ENCODE data around the gene CACNB1.
"Not testable (repeated sequence)": the region's sequence is repeated elsewhere in the genome, so short reads cannot be mapped to it uniquely, and the experiment has no call there.

CACNB1 gene

GRCh38 chr17:39173526-39174274 lies 23.8 kb downstream of the CACNB1 start:
- H3K36me3 ChIP-seq (ENCODE audit: control insufficient read depth in 2 of 2, insufficient read depth in 2 of 2, low read length in 2 of 2), result peaks cover 0 to 8% of the 10 kb centered on the region in 2 donors
- H3K4me1 ChIP-seq (ENCODE audit: control insufficient read depth, insufficient read depth, low read length), result peaks cover 11% of the 10 kb centered on the region
- H3K9me3 ChIP-seq (ENCODE audit: control insufficient read depth in 2 of 2, low read length in 2 of 2), result no peaks in the 10 kb centered on the region
- peaks cover 0 to 5% of the 10 kb centered on the region in 2 donors for H3K27me3 ChIP-seq (ENCODE audit: control insufficient read depth in 1 of 2, insufficient read depth in 2 of 2, low read length in 2 of 2)
- no peak overlapping the region for H3K4me3 ChIP-seq (ENCODE audit: low read length in 2 of 2)
- H3K9ac ChIP-seq (ENCODE audit: low read length in 2 of 2), result no peak overlapping the region
- H3K27ac ChIP-seq (ENCODE audit: low read length), result no peak overlapping the region

- Histone ChIP-seq H3K36me3 (ENCODE audit: control insufficient read depth in 2 of 2, insufficient read depth in 2 of 2, low read length in 2 of 2) (peaks cover 0 to 8% of the 10 kb centered on the region in 2 donors), H3K27me3 (ENCODE audit: control insufficient read depth in 1 of 2, insufficient read depth in 2 of 2, low read length in 2 of 2) (peaks cover 0 to 5% of the 10 kb centered on the region in 2 donors), H3K4me1 (ENCODE audit: control insufficient read depth, insufficient read depth, low read length) (peaks cover 11% of the 10 kb centered on the region), H3K9ac (ENCODE audit: low read length in 2 of 2) (no peak overlapping the region), H3K4me3 (ENCODE audit: low read length in 2 of 2) (no peak overlapping the region), H3K9me3 (ENCODE audit: control insufficient read depth in 2 of 2, low read length in 2 of 2) (no peaks in the 10 kb centered on the region), H3K27ac (ENCODE audit: low read length) (no peak overlapping the region)
Measured at GRCh38 chr17:39173080-39173479, 24.4 kb downstream of the CACNB1 start.

DNA sequence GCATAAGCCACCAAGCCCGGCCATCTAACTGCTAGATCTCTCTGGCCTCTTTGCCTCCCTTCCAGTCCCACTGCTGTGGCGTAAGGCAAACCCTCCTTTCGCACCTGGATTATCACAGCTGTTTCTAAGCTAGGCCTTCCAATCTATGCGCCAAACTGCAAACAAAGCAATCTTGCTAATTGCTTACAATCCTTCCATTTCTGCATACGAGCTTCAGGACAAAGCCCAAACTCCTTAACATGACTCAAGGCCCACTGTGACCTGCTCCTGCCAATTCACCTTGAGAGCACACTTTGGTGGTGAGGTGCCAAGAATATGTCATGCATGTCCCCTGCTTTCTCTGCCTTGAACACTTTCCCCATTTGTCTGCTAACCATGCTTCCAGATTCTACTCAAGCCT lies 25.5 kb downstream of the CACNB1 start:
- H3K4me1 ChIP-seq (ENCODE audit: control insufficient read depth, insufficient read depth, low read length), result peaks cover 11% of the 10 kb centered on the region
- H3K36me3 ChIP-seq (ENCODE audit: control insufficient read depth in 2 of 2, insufficient read depth in 2 of 2, low read length in 2 of 2), result no peaks in the 10 kb centered on the region
- H3K4me3 ChIP-seq (ENCODE audit: low read length in 2 of 2), result no peak overlapping the region
- no peaks in the 10 kb centered on the region for H3K9me3 ChIP-seq (ENCODE audit: control insufficient read depth in 2 of 2, low read length in 2 of 2)
- peaks cover 0 to 5% of the 10 kb centered on the region in 2 donors for H3K27me3 ChIP-seq (ENCODE audit: control insufficient read depth in 1 of 2, insufficient read depth in 2 of 2, low read length in 2 of 2)
- H3K9ac ChIP-seq (ENCODE audit: low read length in 2 of 2), result no peak overlapping the region
- H3K27ac ChIP-seq (ENCODE audit: low read length), result no peak overlapping the region

DNA sequence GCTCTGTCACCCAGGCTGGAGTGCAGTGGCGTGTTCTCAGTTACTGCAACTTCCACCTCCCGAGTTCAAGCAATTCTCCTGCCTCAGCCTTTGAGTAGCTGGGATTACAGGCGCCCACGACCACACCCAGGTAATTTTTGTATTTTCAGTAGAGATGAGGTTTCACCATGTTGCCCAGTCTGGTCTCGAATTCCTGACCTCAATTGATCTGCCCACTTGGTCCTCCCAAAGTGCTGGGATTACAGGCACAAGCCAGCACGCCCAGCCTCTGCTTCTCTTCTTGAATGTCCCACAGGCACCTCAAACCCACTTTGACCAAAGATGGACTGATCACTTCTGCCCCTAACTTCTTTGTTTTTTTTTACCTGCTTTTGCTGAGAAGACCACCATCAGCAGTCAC lies 26.9 kb downstream of the CACNB1 start:
- Histone ChIP-seq H3K4me1 (ENCODE audit: control insufficient read depth, insufficient read depth, low read length) (peaks cover 16% of the 10 kb centered on the region), H3K9me3 (ENCODE audit: control insufficient read depth in 2 of 2, low read length in 2 of 2) (no peaks in the 10 kb centered on the region), H3K27me3 (ENCODE audit: control insufficient read depth in 1 of 2, insufficient read depth in 2 of 2, low read length in 2 of 2) (peaks cover 0 to 5% of the 10 kb centered on the region in 2 donors), H3K9ac (ENCODE audit: low read length in 2 of 2) (no peak overlapping the region), H3K27ac (ENCODE audit: low read length) (no peak overlapping the region), H3K36me3 (ENCODE audit: control insufficient read depth in 2 of 2, insufficient read depth in 2 of 2, low read length in 2 of 2) (no peaks in the 10 kb centered on the region), H3K4me3 (ENCODE audit: low read length in 2 of 2) (no peak overlapping the region)

GRCh38 chr17:39170109-39170508 lies 27.4 kb downstream of the CACNB1 start:
- Histone ChIP-seq H3K4me3 (ENCODE audit: low read length in 2 of 2) (no peak overlapping the region), H3K9me3 (ENCODE audit: control insufficient read depth in 2 of 2, low read length in 2 of 2) (no peaks in the 10 kb centered on the region), H3K4me1 (ENCODE audit: control insufficient read depth, insufficient read depth, low read length) (peaks cover 18% of the 10 kb centered on the region), H3K36me3 (ENCODE audit: control insufficient read depth in 2 of 2, insufficient read depth in 2 of 2, low read length in 2 of 2) (no peaks in the 10 kb centered on the region), H3K9ac (ENCODE audit: low read length in 2 of 2) (no peak overlapping the region), H3K27me3 (ENCODE audit: control insufficient read depth in 1 of 2, insufficient read depth in 2 of 2, low read length in 2 of 2) (peaks cover 0 to 5% of the 10 kb centered on the region in 2 donors), H3K27ac (ENCODE audit: low read length) (no peak overlapping the region)

DNA sequence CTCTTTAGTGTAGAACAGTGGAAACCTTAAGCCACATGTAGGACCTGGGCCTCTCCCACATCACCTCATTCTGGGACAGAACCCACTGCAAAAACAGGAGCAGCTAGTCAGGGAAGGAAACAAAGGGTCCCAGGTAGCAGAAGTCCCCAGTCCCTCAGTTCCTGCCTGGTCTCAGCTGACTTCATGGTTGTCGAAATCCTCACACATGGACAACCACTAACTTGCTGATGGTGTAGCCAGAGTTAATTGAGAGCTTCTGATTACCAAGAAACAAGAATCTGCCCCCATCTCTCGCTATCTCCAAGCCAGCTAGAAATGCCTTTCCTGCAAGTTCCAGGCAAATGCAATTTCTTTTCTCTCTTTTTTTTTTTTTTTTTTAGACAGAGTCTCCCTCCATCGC lies 28.0 kb downstream of the CACNB1 start:
- no peaks in the 10 kb centered on the region for H3K9me3 ChIP-seq (ENCODE audit: control insufficient read depth in 2 of 2, low read length in 2 of 2)
- H3K27ac ChIP-seq (ENCODE audit: low read length), result no peak overlapping the region
- peaks cover 18% of the 10 kb centered on the region for H3K4me1 ChIP-seq (ENCODE audit: control insufficient read depth, insufficient read depth, low read length)
- peaks cover 0 to 5% of the 10 kb centered on the region in 2 donors for H3K27me3 ChIP-seq (ENCODE audit: control insufficient read depth in 1 of 2, insufficient read depth in 2 of 2, low read length in 2 of 2)
- H3K4me3 ChIP-seq (ENCODE audit: low read length in 2 of 2), result no peak overlapping the region
- no peaks in the 10 kb centered on the region for H3K36me3 ChIP-seq (ENCODE audit: control insufficient read depth in 2 of 2, insufficient read depth in 2 of 2, low read length in 2 of 2)
- H3K9ac ChIP-seq (ENCODE audit: low read length in 2 of 2), result no peak overlapping the region

DNA sequence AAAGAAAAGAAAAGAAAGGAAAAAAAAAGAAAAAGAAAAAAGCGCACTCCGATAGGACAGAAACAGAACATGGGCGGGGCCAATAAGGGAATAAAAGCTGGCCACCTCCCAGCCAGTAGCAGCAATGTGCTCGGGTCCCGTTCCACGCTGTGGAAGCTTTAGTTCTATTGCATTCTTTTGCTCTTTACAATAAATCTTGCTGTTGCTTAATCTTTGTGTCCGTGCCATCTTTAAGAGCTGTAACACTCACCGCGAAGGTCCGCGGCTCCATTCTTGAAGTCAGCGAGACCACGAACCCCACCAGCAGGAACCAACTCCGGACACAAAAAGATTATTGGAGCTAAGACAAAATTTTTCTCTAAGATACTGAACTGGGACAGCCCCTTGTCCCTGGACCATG lies 28.4 kb downstream of the CACNB1 start:
- Histone ChIP-seq H3K27me3 (ENCODE audit: control insufficient read depth in 1 of 2, insufficient read depth in 2 of 2, low read length in 2 of 2) (peaks cover 0 to 5% of the 10 kb centered on the region in 2 donors), H3K4me1 (ENCODE audit: control insufficient read depth, insufficient read depth, low read length) (peaks cover 18% of the 10 kb centered on the region), H3K36me3 (ENCODE audit: control insufficient read depth in 2 of 2, insufficient read depth in 2 of 2, low read length in 2 of 2) (no peaks in the 10 kb centered on the region), H3K4me3 (ENCODE audit: low read length in 2 of 2) (no peak overlapping the region), H3K9ac (ENCODE audit: low read length in 2 of 2) (no peak overlapping the region), H3K27ac (ENCODE audit: low read length) (no peak overlapping the region), H3K9me3 (ENCODE audit: control insufficient read depth in 2 of 2, low read length in 2 of 2) (no peaks in the 10 kb centered on the region)

- not testable (repeated sequence) for H3K27ac ChIP-seq (ENCODE audit: low read length); H3K27me3 ChIP-seq (ENCODE audit: control insufficient read depth in 1 of 2, insufficient read depth in 2 of 2, low read length in 2 of 2); H3K9ac ChIP-seq (ENCODE audit: low read length in 2 of 2); H3K36me3 ChIP-seq (ENCODE audit: control insufficient read depth in 2 of 2, insufficient read depth in 2 of 2, low read length in 2 of 2); H3K9me3 ChIP-seq (ENCODE audit: control insufficient read depth in 2 of 2, low read length in 2 of 2); H3K4me3 ChIP-seq (ENCODE audit: low read length in 2 of 2)
- peaks cover 18% of the 10 kb centered on the region for H3K4me1 ChIP-seq (ENCODE audit: control insufficient read depth, insufficient read depth, low read length)
Measured at GRCh38 chr17:39168503-39168902, 29.0 kb downstream of the CACNB1 start.

- Histone ChIP-seq H3K27ac (ENCODE audit: low read length) (no peak overlapping the region), H3K4me3 (ENCODE audit: low read length in 2 of 2) (no peak overlapping the region), H3K4me1 (ENCODE audit: control insufficient read depth, insufficient read depth, low read length) (peaks cover 18% of the 10 kb centered on the region), H3K36me3 (ENCODE audit: control insufficient read depth in 2 of 2, insufficient read depth in 2 of 2, low read length in 2 of 2) (no peaks in the 10 kb centered on the region), H3K9ac (ENCODE audit: low read length in 2 of 2) (no peak overlapping the region), H3K9me3 (ENCODE audit: control insufficient read depth in 2 of 2, low read length in 2 of 2) (no peaks in the 10 kb centered on the region), H3K27me3 (ENCODE audit: control insufficient read depth in 1 of 2, insufficient read depth in 2 of 2, low read length in 2 of 2) (peaks cover 0 to 5% of the 10 kb centered on the region in 2 donors)
Measured at GRCh38 chr17:39167476-39167875, 30.0 kb downstream of the CACNB1 start.

DNA sequence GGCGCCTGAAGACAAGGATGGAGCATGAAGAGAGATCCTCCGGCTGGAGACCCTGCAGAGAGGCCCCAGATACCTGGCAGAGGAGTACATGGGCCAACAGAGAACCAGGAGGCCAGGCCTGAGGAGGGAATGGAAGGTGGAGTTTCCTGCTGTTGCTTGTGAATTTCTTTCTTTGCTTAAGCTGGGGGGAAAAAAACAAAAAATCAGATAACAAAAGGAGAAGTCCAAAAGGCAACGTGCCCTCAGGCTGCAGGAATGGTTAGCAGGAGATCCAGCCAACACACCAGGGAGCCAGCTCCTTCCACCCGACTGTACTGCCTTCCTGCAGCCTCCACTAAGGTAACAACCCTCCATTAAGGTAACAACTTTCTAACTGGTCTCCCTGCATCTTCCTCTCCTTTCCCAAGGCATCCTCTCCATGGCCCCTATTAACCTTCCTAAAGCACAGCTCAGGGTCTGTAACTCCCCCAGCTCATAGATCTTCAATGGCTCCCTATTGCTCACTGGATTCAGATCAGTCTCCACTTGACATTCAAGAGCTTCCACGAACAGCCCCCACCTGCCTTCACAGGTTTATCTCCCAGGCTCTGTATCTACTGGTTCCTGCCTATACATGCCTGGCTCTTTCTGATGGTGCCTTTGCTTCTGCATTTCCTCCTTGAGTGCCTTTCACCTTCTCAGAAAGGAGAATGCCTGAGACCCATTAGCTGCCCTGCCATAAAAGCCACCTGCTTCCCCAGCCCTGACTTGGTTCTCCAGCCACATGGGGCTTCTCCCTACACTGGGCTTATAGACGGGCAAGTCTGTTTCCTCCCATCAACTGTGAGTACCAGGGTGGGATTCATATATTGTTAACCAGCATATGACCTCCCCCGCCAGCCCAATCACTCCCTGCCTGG lies 30.8 kb downstream of the CACNB1 start:
- no peak overlapping the region for H3K9ac ChIP-seq (ENCODE audit: low read length in 2 of 2)
- no peaks in the 10 kb centered on the region for H3K9me3 ChIP-seq (ENCODE audit: control insufficient read depth in 2 of 2, low read length in 2 of 2)
- H3K4me3 ChIP-seq (ENCODE audit: low read length in 2 of 2), result no peak overlapping the region
- peaks cover 0 to under 1% of the 10 kb centered on the region in 2 donors for H3K27me3 ChIP-seq (ENCODE audit: control insufficient read depth in 1 of 2, insufficient read depth in 2 of 2, low read length in 2 of 2)
- no peak overlapping the region for H3K27ac ChIP-seq (ENCODE audit: low read length)
- peaks cover 18% of the 10 kb centered on the region for H3K4me1 ChIP-seq (ENCODE audit: control insufficient read depth, insufficient read depth, low read length)
- H3K36me3 ChIP-seq (ENCODE audit: control insufficient read depth in 2 of 2, insufficient read depth in 2 of 2, low read length in 2 of 2), result no peaks in the 10 kb centered on the region

All from stomach smooth muscle (tissue), 2 donors.